ENCODE data around the gene NOS3.

- TF ChIP-seq CTCF (IDR thresholded peaks at IDR 0.05; ENCODE audit: low read depth, low read length) (peak; percentile 29; the same call in 1 of the 2 replicates), EZH2phosphoT487 (IDR thresholded peaks at IDR 0.05; ENCODE audit: low read depth) (no peak)
Observed at GRCh38 chr7:151060416-151061212, 69.8 kb downstream of the NOS3 start.

Measured in OCI-LY3 (cell line).